GM13977 (cell line): ENCODE results near the gene CAPN10.

ENCODE experiments used
- DNase-seq: peaks from one replicate; pipeline ENCODE4 v3.0.0; 2012; ENCODE audit warnings: low spot score
- CTCF ChIP-seq: IDR thresholded peaks from 2 replicates; pipeline ENCODE4 v1.5.1; 2012; ENCODE audit warnings: mild to moderate bottlenecking, control low read depth; ENCODE audit not compliant: insufficient read depth; ENCODE audit errors: extremely low read depth, missing control alignments
- in situ Hi-C: fragments of 300-500 bp; cut with MboI; formaldehyde crosslinking; loops from one replicate; pipeline ENCODE4 v1.12.0; 2022; ENCODE audit warnings: low sequenced_read_pairs, low pct_unique_long_range_greater_than_20kb, mixed read lengths, inconsistent platforms; ENCODE audit not compliant: unreplicated experiment

Gene CAPN10

DNA sequence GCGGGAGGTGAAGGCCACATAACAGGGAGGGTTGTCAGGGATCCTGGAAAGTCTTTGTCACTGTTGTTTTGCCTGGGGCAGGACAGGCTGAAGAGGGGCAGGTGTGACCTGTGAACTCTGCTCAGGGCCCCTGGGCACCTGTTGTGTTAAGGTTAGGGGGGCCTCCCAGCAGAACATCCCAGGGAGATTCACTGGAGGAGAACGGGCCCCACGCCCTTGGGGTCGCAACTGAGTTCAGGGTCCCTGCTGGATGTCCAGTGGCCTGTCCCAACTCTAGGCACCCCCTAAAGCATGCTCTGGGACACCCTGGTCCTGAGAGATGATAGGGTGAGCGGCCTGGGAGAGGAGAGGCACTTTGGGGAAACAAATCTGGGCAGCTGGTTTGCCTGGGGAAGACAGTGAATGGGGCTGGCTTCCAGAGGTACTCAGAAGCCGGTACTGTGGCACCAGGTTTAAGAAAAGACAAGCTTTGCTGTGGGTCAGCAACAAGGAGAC is 61.7 kb downstream of the CAPN10 start:
- in situ Hi-C loops: no loop called here
- no peak for DNase-seq
- no peak for TF ChIP-seq CTCF
